ENCODE measurements around the gene PTGIR. TPM values are rescaled to one million over a fixed set of nuclear protein-coding genes. Genes with fewer than 3 reads are reported as not detected.

Gene PTGIR
- total RNA-seq, 2 donors from 2014 or later: 0.82 TPM

GRCh38 chr19:46600384-46601317, 24.2 kb downstream of the PTGIR start:
- Histone ChIP-seq H3K4me1 (peaks cover 12% of the 10 kb centered on the region), H3K27ac (peak overlapping the region; percentile 97), H3K27me3 (no peaks in the 10 kb centered on the region), H3K36me3 (peaks cover 4% of the 10 kb centered on the region), H3K9me3 (no peaks in the 10 kb centered on the region), H3K9ac (ENCODE audit: low read depth in 2 of 2, low read length in 2 of 2) (peak overlapping the region; percentile 89 to 93), H3K4me3 (peak overlapping the region; percentile 98)
- TF ChIP-seq CTCF (IDR thresholded peaks at IDR 0.05): no peak
- peak; percentile 98 for DNase-seq
- intact Hi-C loops (cut with DNase I): no loop called here

DNA sequence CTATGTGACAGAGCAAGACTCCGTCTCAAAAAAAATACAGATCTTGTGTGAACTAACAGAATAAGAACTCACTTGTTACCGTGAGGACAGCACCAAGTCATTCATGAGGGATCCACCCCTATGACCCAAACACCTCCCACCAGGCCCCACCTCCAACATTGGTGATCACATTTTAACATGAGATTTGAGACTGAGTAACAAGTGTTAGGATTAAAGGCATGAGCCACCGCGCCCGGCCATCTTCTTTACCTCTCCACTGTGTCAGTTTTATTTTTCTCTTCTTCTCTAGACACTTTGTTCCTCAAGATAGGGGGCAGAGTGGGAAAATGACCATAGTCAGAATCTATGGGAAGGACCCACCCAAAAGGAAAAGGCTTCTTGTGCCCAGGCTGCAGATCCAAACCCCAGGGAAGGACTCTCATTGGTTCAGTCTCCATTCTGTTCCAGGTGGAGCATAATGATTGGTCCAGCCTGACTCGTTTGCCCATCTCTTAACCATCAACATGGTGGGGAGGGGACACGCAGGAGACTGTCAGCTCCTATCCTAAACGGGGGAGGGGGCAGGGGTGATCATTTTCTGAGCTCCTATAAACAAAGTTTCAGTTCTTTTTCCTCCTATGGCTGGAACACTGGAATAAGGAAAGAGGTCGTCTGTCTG, 25.0 kb downstream of the PTGIR start:
- Histone ChIP-seq H3K4me3 (peak overlapping the region; percentile 98), H3K27ac (peak overlapping the region; percentile 97), H3K9ac (ENCODE audit: low read depth in 2 of 2, low read length in 2 of 2) (peak overlapping the region; percentile 89 to 93), H3K27me3 (no peaks in the 10 kb centered on the region), H3K9me3 (no peaks in the 10 kb centered on the region), H3K36me3 (no peaks in the 10 kb centered on the region), H3K4me1 (peaks cover 12% of the 10 kb centered on the region)
- intact Hi-C loops (cut with DNase I): no loop called here
- TF ChIP-seq CTCF (IDR thresholded peaks at IDR 0.05): peak; percentile 12
- no peak for DNase-seq

GRCh38 chr19:46598372-46598917, 26.4 kb downstream of the PTGIR start:
- intact Hi-C loops (cut with DNase I): no loop called here
- Histone ChIP-seq H3K9ac (ENCODE audit: low read depth in 2 of 2, low read length in 2 of 2) (no peak overlapping the region), H3K36me3 (no peaks in the 10 kb centered on the region), H3K27me3 (no peaks in the 10 kb centered on the region), H3K9me3 (no peaks in the 10 kb centered on the region), H3K4me1 (peaks cover 5% of the 10 kb centered on the region), H3K27ac (no peak overlapping the region), H3K4me3 (no peak overlapping the region)
- no peak for DNase-seq
- TF ChIP-seq CTCF (IDR thresholded peaks at IDR 0.05): no peak

- H3K4me3 ChIP-seq: no peak overlapping the region
- no peak for TF ChIP-seq CTCF (IDR thresholded peaks at IDR 0.05)
- intact Hi-C loops (cut with DNase I): no loop called here
These were observed 28.9 kb downstream of the PTGIR start for GRCh38 chr19:46596008-46596407.

GRCh38 chr19:46591870-46592269, 33.0 kb downstream of the PTGIR start:
- Histone ChIP-seq H3K27ac (no peak overlapping the region), H3K9ac (ENCODE audit: low read depth in 2 of 2, low read length in 2 of 2) (no peak overlapping the region), H3K27me3 (no peaks in the 10 kb centered on the region), H3K36me3 (no peaks in the 10 kb centered on the region), H3K4me1 (no peaks in the 10 kb centered on the region), H3K4me3 (no peak overlapping the region), H3K9me3 (no peaks in the 10 kb centered on the region)
- DNase-seq: no peak
- TF ChIP-seq CTCF (IDR thresholded peaks at IDR 0.05): no peak
- intact Hi-C loops (cut with DNase I): no loop called here

More at GRCh38 chr19:46596008-46596407, 28.9 kb downstream of the PTGIR start:
- Histone ChIP-seq H3K9me3 (no peaks in the 10 kb centered on the region), H3K9ac (ENCODE audit: low read depth in 2 of 2, low read length in 2 of 2) (no peak overlapping the region), H3K27ac (no peak overlapping the region), H3K27me3 (no peaks in the 10 kb centered on the region), H3K36me3 (no peaks in the 10 kb centered on the region), H3K4me1 (no peaks in the 10 kb centered on the region)
- DNase-seq: no peak
